Measurements from ENCODE around the gene LRRC14B.
"Not testable (repeated sequence)": the region's sequence is repeated elsewhere in the genome, so short reads cannot be mapped to it uniquely, and the experiment has no call there.

The LRRC14B gene

DNA sequence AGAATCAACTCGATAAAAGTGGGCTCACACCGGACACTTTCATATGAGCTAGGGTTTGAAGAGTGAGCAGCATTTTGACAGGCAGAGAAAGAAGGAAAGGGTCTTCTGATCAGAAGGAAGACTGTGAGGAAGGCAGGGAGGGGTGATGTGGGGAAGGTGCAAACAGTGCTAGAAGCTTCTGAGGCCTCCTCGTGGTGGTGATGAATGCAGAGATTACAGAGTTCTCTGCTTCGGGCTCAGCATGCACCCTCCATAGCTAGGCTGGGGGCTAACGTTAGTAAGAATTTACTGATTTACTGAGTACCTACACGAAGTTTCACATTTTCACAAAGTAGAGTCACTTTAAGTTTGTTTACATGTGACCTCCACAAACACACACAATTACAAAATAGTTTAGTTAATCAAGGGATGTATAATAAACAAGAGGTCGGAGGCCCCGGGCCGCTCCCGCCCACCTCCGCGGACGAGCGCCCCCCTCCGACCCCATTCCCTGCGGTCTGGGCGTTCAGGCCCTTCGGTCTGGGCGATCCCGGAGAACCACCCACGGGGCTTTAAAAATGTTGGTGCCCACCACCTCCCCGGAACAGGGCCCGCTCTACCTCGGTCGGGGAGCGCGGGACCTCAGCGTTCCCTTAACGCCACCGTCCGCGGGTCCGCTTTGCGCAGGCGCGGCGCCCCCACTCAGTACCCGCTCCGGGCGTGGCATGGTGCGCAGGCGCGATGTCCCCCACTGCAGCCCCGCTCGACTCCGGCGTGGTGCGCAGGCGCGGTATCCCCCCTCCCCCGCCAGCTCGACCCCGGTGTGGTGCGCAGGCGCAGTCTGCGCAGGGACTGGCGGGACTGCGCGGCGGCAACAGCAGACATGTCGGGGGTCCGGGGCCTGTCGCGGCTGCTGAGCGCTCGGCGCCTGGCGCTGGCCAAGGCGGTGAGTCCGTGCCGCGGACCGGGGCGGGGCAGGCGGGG lies 26.5 kb downstream of the LRRC14B start, which contains the start of the genes CCDC127 and SDHA:
Gene CCDC127 (minus strand): TSS at position 660 of the 963 bp plus-strand sequence. CDS start 1,304 bp downstream, outside the sequence.
Gene SDHA (plus strand): TSS at position 827 of the 963 bp plus-strand sequence. CDS start 36 bp downstream, at position 863.
- H3K4me3 Mint-ChIP-seq, result peak within 1 kb of the TSS; percentile 93
- H3K9me3 Mint-ChIP-seq, H3K27me3 Mint-ChIP-seq: not testable (repeated sequence)
- H3K27ac Mint-ChIP-seq, result peak within 1 kb of the TSS; percentile 82
- H3K4me1 Mint-ChIP-seq (ENCODE audit: low read depth), result peaks cover 65% of the 10 kb centered on the region
- H3K36me3 Mint-ChIP-seq (ENCODE audit: low read depth), result peaks cover 33% of the 10 kb centered on the region

DNA sequence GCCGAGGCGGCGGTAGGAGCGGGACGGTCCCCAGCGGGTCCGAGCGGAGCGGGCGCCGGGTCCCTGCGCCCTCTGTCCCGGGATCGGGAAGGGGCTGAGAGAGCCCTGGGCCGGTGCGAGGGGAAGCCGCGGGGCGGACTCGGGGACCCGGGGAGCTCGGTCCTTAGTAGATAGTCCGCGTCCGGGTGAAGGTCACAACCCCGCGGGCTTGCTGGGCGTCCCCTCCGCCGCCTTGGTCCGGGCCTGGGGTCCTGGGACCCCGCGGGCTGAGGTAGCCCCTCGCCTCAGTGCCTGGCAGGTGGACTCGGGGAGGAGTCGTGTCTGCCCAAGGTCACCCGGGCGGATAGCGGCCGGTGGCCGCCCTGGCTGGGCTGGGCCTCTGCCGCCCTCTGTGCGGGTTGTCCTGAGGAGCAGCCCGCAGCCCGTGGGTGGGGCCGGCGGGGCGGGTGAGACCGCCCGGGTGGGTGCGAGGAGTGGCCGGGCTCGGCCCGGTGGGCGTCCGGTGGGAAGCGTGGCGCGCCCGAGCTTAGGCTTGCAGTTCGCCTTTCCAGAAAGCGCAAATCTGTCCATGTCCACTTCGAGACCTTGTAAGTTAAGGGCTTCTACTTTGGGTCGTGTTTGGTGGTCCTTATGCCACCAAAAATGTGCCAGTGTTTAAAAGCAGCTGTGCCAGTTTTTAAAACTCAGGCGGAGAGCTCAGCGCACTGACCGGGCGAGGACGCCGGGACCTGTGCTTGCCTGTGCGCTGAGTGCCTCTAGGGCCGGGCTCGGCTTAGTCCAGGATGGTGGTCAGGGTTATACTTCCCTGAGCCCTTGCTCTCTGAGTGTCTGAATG lies 27.4 kb downstream of the LRRC14B start:
- peak overlapping the region; percentile 93 for H3K4me3 Mint-ChIP-seq
- H3K4me1 Mint-ChIP-seq (ENCODE audit: low read depth), result peaks cover 72% of the 10 kb centered on the region
- no peaks in the 10 kb centered on the region for H3K9me3 Mint-ChIP-seq
- peaks cover 39% of the 10 kb centered on the region for H3K36me3 Mint-ChIP-seq (ENCODE audit: low read depth)
- no peaks in the 10 kb centered on the region for H3K27me3 Mint-ChIP-seq
- peak overlapping the region; percentile 82 for H3K27ac Mint-ChIP-seq

GRCh38 chr5:219460-219863 lies 28.2 kb downstream of the LRRC14B start:
- peak overlapping the region; percentile 82 for H3K27ac Mint-ChIP-seq
- peaks cover 33% of the 10 kb centered on the region for H3K36me3 Mint-ChIP-seq (ENCODE audit: low read depth)
- no peaks in the 10 kb centered on the region for H3K27me3 Mint-ChIP-seq
- H3K4me3 Mint-ChIP-seq, result peak overlapping the region; percentile 93
- peaks cover 68% of the 10 kb centered on the region for H3K4me1 Mint-ChIP-seq (ENCODE audit: low read depth)
- no peaks in the 10 kb centered on the region for H3K9me3 Mint-ChIP-seq

GRCh38 chr5:219991-220390 lies 28.7 kb downstream of the LRRC14B start:
- H3K4me1 Mint-ChIP-seq (ENCODE audit: low read depth), result peaks cover 63% of the 10 kb centered on the region

DNA sequence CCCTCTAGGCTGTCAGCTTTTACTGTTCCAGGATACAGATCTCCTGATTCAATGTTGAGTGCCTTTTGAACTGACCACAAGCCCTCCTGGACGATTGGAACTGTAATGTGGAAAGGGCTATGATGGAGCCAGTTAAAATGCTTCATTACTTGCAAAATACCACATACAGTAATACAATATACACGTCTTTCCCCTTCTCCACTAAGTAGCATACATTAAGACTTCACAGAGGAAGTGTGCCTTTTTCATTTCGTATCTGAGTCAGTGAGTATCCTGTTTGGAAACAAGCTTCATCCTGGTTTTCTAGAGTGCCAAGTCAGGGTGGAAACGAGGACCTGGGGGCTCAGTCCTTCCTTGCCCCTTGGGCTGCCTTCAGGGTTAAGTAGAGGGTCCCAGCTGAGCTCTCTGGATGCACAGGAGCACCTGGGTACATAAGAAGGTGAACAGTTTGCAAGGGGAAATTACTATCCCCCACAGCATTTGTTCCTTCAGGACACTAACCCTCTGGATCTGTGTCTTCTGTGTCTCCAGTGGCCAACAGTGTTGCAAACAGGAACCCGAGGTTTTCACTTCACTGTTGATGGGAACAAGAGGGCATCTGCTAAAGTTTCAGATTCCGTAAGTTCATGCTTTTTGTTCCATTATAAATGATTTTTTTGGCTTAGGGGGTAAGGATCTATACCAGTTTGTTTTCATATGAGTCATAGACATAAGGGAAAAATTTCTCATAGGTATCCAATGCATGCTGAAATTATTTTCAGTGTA lies 31.8 kb downstream of the LRRC14B start:
- Mint-ChIP-seq H3K4me1 (ENCODE audit: low read depth) (peaks cover 46% of the 10 kb centered on the region), H3K27ac (peak overlapping the region; percentile 77), H3K36me3 (ENCODE audit: low read depth) (peaks cover 54% of the 10 kb centered on the region)
- not testable (repeated sequence) for H3K4me3 Mint-ChIP-seq, H3K27me3 Mint-ChIP-seq, H3K9me3 Mint-ChIP-seq

More at GRCh38 chr5:219991-220390, 28.7 kb downstream of the LRRC14B start:
- H3K27me3 Mint-ChIP-seq, result no peaks in the 10 kb centered on the region
- H3K27ac Mint-ChIP-seq, result peak overlapping the region; percentile 82
- H3K4me3 Mint-ChIP-seq, result peak overlapping the region; percentile 93
- no peaks in the 10 kb centered on the region for H3K9me3 Mint-ChIP-seq
- H3K36me3 Mint-ChIP-seq (ENCODE audit: low read depth), result peaks cover 36% of the 10 kb centered on the region

DNA sequence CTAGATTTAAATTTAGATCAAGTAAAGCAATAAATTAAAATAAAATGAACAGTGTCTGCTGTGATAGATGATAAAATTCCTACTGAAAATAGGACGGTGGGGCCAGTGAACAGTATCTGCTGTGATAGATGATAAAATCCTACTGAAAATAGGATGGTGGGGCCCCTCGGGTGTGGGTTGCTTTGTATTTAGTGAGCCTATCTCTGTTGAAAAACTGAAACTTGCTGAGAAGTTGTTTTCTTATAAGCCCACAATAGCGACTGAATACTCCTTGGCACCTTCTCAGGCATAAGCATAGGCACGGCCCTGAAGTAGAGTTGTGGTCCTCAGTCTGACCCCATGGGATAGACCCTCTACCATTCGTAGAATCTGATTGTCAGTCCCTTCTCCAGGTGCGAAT lies 32.5 kb downstream of the LRRC14B start:
- no peaks in the 10 kb centered on the region for H3K9me3 Mint-ChIP-seq
- H3K36me3 Mint-ChIP-seq (ENCODE audit: low read depth), result peaks cover 61% of the 10 kb centered on the region
- peaks cover 46% of the 10 kb centered on the region for H3K4me1 Mint-ChIP-seq (ENCODE audit: low read depth)
- no peaks in the 10 kb centered on the region for H3K27me3 Mint-ChIP-seq
- no peak overlapping the region for H3K27ac Mint-ChIP-seq
- H3K4me3 Mint-ChIP-seq, result no peak overlapping the region

DNA sequence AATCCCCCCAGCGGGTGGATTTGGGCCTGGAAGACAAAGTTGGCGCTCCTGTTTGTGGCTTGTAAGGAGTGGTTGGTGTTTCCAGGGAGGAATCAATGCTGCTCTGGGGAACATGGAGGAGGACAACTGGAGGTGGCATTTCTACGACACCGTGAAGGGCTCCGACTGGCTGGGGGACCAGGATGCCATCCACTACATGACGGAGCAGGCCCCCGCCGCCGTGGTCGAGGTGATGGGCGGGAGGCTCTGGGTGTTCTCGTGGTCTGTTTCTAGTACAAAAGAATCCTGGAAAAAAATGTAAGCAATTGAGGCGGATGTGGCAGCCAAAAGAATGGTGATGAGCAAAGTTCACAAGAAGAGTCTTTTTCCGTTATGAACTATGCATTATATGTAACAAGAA lies 34.0 kb downstream of the LRRC14B start:
- peaks cover 37% of the 10 kb centered on the region for H3K4me1 Mint-ChIP-seq (ENCODE audit: low read depth)
- no peaks in the 10 kb centered on the region for H3K27me3 Mint-ChIP-seq
- H3K36me3 Mint-ChIP-seq (ENCODE audit: low read depth), result peaks cover 64% of the 10 kb centered on the region
- H3K27ac Mint-ChIP-seq, result no peak overlapping the region
- no peaks in the 10 kb centered on the region for H3K9me3 Mint-ChIP-seq
- no peak overlapping the region for H3K4me3 Mint-ChIP-seq

DNA sequence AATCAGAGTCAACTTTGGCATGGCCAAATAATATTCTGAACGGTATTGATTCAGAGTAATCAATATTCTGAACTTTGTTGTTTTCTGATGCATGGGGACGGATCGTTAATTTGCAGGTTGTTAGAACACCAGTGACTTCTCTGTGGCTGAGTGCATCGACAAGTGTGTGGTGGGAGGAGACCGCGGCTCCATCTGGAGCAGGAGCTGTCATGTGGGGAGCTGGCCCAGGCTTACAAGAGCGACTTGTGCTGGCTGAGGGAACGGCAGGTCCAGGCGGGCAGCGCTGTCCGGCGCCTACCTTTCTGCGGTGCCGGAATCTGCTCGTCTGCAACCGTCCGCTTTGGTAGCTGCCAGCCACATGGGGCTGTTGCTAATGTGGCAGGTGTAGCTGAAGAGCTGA lies 36.1 kb downstream of the LRRC14B start:
- H3K4me3 Mint-ChIP-seq, H3K27me3 Mint-ChIP-seq, H3K27ac Mint-ChIP-seq, H3K9me3 Mint-ChIP-seq: not testable (repeated sequence)
- H3K4me1 Mint-ChIP-seq (ENCODE audit: low read depth), result peaks cover 21% of the 10 kb centered on the region
- peaks cover 66% of the 10 kb centered on the region for H3K36me3 Mint-ChIP-seq (ENCODE audit: low read depth)

GRCh38 chr5:228886-229285 lies 37.6 kb downstream of the LRRC14B start:
- Mint-ChIP-seq H3K9me3 (no peaks in the 10 kb centered on the region), H3K4me3 (no peak overlapping the region), H3K27me3 (no peaks in the 10 kb centered on the region), H3K36me3 (ENCODE audit: low read depth) (peaks cover 67% of the 10 kb centered on the region), H3K4me1 (ENCODE audit: low read depth) (peaks cover 6% of the 10 kb centered on the region), H3K27ac (no peak overlapping the region)

DNA sequence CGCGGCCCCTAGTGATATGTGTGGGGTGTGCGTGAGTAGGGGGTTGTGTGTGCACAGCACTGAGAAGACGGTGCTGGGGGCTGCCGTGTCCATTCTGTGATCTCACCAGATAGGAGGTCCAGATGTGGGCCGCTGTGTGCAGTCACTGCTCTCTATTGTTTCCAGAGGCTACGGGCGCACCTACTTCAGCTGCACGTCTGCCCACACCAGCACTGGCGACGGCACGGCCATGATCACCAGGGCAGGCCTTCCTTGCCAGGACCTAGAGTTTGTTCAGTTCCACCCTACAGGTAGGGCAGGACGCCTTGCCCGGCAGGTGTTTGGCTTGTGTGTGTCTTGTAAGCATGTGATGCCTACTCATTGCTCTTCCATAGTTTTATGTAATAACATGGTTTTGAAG lies 39.4 kb downstream of the LRRC14B start:
- Mint-ChIP-seq H3K27me3 (no peaks in the 10 kb centered on the region), H3K36me3 (ENCODE audit: low read depth) (peaks cover 67% of the 10 kb centered on the region), H3K4me3 (no peak overlapping the region), H3K9me3 (no peaks in the 10 kb centered on the region), H3K27ac (no peak overlapping the region), H3K4me1 (ENCODE audit: low read depth) (peaks cover 3% of the 10 kb centered on the region)

GRCh38 chr5:231661-232060 lies 40.4 kb downstream of the LRRC14B start:
- no peaks in the 10 kb centered on the region for H3K27me3 Mint-ChIP-seq
- H3K27ac Mint-ChIP-seq, result no peak overlapping the region
- H3K4me1 Mint-ChIP-seq (ENCODE audit: low read depth), result peaks cover 3% of the 10 kb centered on the region
- H3K36me3 Mint-ChIP-seq (ENCODE audit: low read depth), result peaks cover 63% of the 10 kb centered on the region
- no peak overlapping the region for H3K4me3 Mint-ChIP-seq
- no peaks in the 10 kb centered on the region for H3K9me3 Mint-ChIP-seq

- not testable (repeated sequence) for H3K4me1 Mint-ChIP-seq (ENCODE audit: low read depth); H3K27me3 Mint-ChIP-seq; H3K27ac Mint-ChIP-seq; H3K4me3 Mint-ChIP-seq; H3K9me3 Mint-ChIP-seq
- peaks cover 49% of the 10 kb centered on the region for H3K36me3 Mint-ChIP-seq (ENCODE audit: low read depth)
Measured at GRCh38 chr5:233426-233825, 42.1 kb downstream of the LRRC14B start.

DNA sequence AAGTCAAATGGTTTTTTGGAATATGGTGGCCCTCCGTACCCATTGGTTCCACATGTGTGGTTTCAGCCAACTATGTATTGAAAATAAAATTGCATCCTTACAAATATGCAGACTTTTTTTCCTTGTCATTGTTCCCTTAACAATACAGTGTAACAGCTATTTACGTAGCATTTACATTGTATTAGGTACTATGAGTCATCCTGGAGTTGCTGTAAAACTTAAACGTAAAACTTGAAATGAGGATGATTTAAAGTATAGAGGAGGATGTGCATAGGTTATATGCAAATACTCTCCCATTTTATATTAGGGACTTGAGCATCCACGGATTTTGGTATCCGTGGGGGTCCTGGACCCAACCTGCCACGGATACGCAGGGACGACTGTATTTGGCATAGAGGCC lies 43.2 kb downstream of the LRRC14B start:
- Mint-ChIP-seq H3K36me3 (ENCODE audit: low read depth) (peaks cover 42% of the 10 kb centered on the region), H3K27ac (no peak overlapping the region), H3K4me3 (no peak overlapping the region), H3K4me1 (ENCODE audit: low read depth) (peaks cover 3% of the 10 kb centered on the region), H3K27me3 (no peaks in the 10 kb centered on the region), H3K9me3 (no peaks in the 10 kb centered on the region)

DNA sequence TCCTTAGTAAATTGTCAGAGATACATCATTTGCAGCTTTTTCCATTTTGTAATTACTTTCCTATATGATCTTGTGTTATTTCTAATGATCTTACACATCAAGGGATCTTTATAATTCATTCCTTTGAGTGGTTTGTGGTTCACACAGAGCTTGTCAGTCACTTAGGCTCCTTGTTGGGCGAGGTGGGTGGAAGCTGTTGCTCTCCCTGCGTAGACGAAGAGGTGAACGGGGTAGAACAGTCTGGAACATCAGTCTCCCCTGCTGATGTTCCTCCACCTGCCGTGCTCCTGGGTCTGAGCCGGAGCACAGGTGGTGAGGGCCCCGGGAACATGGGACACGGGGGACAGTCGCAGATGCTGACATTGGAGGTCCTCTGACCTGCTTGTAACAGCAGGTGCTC lies 44.2 kb downstream of the LRRC14B start:
- peaks cover 47% of the 10 kb centered on the region for H3K36me3 Mint-ChIP-seq (ENCODE audit: low read depth)
- H3K27me3 Mint-ChIP-seq; H3K4me1 Mint-ChIP-seq (ENCODE audit: low read depth); H3K27ac Mint-ChIP-seq; H3K9me3 Mint-ChIP-seq; H3K4me3 Mint-ChIP-seq: not testable (repeated sequence)

Data from stimulated activated naive CD8-positive, alpha-beta T cell treated with anti-CD3 and anti-CD28 coated beads, Interleukin-15, Interleukin-2, amounts not matched to agents 100 ng/mL and 50 ng/mL, for 24 hours (primary cell).